HepG2 (cell line): ENCODE results near the gene METTL27.
"Not testable (repeated sequence)": the region's sequence is repeated elsewhere in the genome, so short reads cannot be mapped to it uniquely, and the experiment has no call there.

Experiments
- IKZF4 ChIP-seq: sonication (generic); formaldehyde crosslinking; IDR thresholded peaks from 2 replicates; pipeline ENCODE4 v1.5.1; 2020; ENCODE audit warnings: borderline replicate concordance, mild to moderate bottlenecking, low read depth, missing genetic modification reagents; ENCODE audit errors: not compliant biosample characterization
- ISX ChIP-seq: sonication (generic); formaldehyde crosslinking; conservative IDR thresholded peaks from 2 replicates; pipeline ENCODE4 v1.5.0; 2020; ENCODE audit warnings: missing genetic modification reagents
- MED8 ChIP-seq: sonication (generic); formaldehyde crosslinking; IDR thresholded peaks from 2 replicates; pipeline ENCODE4 v1.8.1; 2023; ENCODE audit warnings: mild to moderate bottlenecking, missing genetic modification reagents; ENCODE audit not compliant: insufficient replicate concordance
- NR2F2 ChIP-seq: IDR thresholded peaks from 2 replicates; pipeline ENCODE4 v1.6.1; 2012; ENCODE audit warnings: low read depth, inconsistent platforms, borderline replicate concordance
- ZBTB21 ChIP-seq: sonication (generic); formaldehyde crosslinking; IDR thresholded peaks from 2 replicates; pipeline ENCODE4 v1.4.0; 2020; ENCODE audit warnings: missing genetic modification reagents

DNA sequence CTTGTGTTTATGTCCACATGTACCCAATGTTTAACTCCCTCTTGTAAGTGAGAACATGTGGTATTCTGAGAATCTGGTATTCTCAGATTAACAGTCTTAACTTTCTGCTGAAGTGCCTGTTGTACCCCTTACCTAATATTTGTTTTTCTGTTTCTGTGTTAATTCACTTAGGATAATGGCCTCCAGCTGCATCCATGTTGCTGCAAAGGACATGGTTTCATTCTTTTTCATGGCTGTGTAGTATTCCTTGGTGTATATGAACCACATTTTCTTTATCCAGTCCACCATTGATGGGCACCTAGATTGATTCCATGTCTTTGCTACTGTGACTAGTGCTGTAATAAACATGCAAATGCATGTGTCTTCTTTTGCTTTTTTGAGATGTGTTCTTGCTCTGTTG is 47.1 kb downstream of the METTL27 start:
- not testable (repeated sequence) for TF ChIP-seq ISX; ZBTB21 (CRISPR knock-in tag); MED8 (CRISPR knock-in tag); NR2F2; IKZF4 (CRISPR knock-in tag)
